Fibroblast of the aortic adventitia (primary cell): Measurements from ENCODE around the gene GRM1. TPM values are rescaled to one million over a fixed set of nuclear protein-coding genes. Genes with fewer than 3 reads are reported as not detected.

Experiments used
- DNase-seq: peaks from one replicate; pipeline ENCODE4 v3.0.0-alpha.2; 2010; ENCODE audit warnings: low read depth
- H3K4me3 ChIP-seq: 2 replicates; pipeline ENCODE4 v1.5.1; 2011; ENCODE audit warnings: low read depth, mild to moderate bottlenecking, control low read depth, low read length, moderate library complexity
- CTCF ChIP-seq: IDR thresholded peaks from 2 replicates; pipeline ENCODE4 v1.5.1; 2011; ENCODE audit warnings: mild to moderate bottlenecking, low read length, control low read depth, inconsistent platforms; ENCODE audit not compliant: insufficient read depth
- total RNA-seq: library from RNA; depleted of rRNA; stranded (reverse); fragments of >200 nt; gene quantifications from 2 replicates; pipeline ENCODE4 v1.2.3, GENCODE V29; 2012; ENCODE audit warnings: low replicate concordance

Gene GRM1
- total RNA-seq, 1 donor: 0.09 TPM

DNA sequence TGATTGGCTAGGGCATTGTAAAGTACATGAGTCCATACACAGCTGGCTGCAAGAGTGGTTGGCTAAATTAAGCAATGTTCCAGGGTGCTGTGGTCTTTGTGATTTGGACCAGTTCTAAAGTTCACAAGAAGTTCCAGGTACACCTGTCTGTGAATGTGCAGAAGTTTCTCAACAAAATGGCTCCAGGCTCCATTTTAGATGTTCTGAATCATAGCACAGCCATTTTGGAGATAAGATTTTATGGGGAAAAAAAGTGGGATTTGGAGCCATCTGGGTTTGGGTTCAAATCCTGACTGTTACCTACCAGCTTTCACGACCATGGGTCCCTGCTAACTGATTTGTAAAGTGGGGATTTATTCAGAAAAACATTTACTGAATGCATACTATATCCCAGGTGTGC lies 82.1 kb downstream of the GRM1 start:
- no peak overlapping the region for H3K4me3 ChIP-seq
- DNase-seq: no peak
- no peak for TF ChIP-seq CTCF

DNA sequence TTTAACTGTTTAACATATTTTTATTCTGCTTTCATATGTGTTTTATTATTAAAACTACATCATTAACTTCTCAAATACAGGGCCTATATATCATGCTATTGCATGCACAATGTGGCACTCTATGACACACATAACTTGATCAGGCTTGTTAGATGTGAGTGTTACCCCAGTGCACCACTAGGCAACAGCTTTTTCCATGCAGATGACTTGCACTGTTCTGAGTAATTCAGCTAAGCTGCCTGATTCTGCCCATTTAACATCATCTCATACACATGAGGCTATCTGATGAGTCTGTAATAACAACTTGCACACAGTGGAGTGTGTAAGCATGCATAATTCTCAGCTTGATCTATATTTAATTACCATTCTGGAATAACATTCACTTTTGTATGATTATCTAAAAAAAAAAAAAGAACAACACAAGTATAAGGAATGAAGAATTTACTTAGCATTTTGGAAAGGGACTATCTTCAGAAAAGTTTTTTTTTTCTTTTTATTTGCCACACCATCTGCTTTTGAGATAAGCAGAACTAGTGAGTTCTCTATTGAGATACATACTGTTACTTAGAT lies 83.1 kb downstream of the GRM1 start:
- no peak overlapping the region for H3K4me3 ChIP-seq
- no peak for DNase-seq
- TF ChIP-seq CTCF: no peak

DNA sequence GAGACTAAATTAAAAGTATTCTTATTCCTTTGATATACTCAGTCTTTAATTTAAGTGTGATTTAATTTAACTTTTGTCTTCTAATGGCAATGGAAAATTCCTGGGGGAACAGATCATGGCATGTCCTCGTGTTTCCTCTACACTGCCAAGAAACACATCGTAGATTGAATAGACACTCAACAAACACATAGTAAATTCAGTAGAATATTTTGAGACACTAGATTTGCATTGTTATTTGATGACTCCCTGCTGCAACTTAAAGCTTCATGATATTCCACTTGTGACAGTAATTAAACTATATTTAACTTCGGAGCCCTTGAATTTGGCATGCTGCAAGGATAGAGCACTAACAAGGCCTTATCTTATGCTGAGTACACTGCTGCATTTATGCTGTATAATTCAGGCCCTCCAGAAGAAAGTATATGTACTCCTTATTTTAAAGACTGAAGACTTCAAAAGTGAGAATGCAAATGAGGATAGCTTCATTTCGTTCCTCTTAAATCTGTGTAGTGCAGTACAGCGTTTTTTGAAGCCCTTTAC lies 84.3 kb downstream of the GRM1 start:
- DNase-seq: no peak
- no peak for TF ChIP-seq CTCF
- no peak overlapping the region for H3K4me3 ChIP-seq

DNA sequence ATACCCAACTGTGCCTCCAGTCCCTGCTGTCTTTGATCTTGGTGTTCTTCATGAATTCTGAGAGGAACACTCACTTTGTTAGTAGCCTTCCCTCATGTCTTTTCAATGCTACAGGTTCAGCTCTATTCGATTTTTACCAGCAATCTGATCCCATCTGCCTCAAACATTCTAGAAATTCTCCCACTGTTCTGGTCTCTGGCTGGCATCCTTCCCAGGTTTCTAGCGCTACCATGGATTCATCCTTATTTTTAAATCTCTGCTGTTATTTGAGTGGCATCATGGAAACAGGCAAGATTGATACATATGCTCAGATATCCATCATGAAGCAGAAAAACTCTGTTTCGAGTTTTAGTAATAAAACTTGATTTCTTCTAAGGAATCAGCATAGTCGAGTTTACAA lies 94.8 kb downstream of the GRM1 start:
- H3K4me3 ChIP-seq: no peak overlapping the region
- TF ChIP-seq CTCF: no peak
- DNase-seq: no peak

GRCh38 chr6:146127447-146128215 lies 98.8 kb downstream of the GRM1 start:
- H3K4me3 ChIP-seq: no peak overlapping the region
- no peak for DNase-seq
- TF ChIP-seq CTCF: no peak

- no peak overlapping the region for H3K4me3 ChIP-seq
- no peak for DNase-seq
- TF ChIP-seq CTCF: no peak
Measured at GRCh38 chr6:146133866-146134265, 105.0 kb downstream of the GRM1 start.

GRCh38 chr6:146135167-146135566 lies 106.3 kb downstream of the GRM1 start:
- peak; percentile 1 for DNase-seq
- no peak for TF ChIP-seq CTCF
- no peak overlapping the region for H3K4me3 ChIP-seq
